ENCODE data around the gene ATE1. TPM values are rescaled to one million over a fixed set of nuclear protein-coding genes. Genes with fewer than 3 reads are reported as not detected.

Gene ATE1
- total and polyA plus RNA-seq, 12 donors = 4.5 to 57.7 (median 42.5) TPM

- no peaks in the 10 kb centered on the region for H3K4me1 ChIP-seq
- H3K9me3 ChIP-seq = peaks cover 0 to 4% (median 0%) of the 10 kb centered on the region in 11 donors
- TF ChIP-seq CTCF (IDR thresholded peaks at IDR 0.05) = no peak
- no peak overlapping the region for H3K27ac ChIP-seq
- no peak overlapping the region for H3K4me3 ChIP-seq
- no peak for DNase-seq
- intact Hi-C loops (cut with DNase I) = no loop called here
- 84% methylated on average over 3 of the region's 3 CpGs for WGBS, 2 donors
- H3K36me3 ChIP-seq = no peaks in the 10 kb centered on the region
- H3K27me3 ChIP-seq = peaks cover 0 to 12% (median 6%) of the 10 kb centered on the region in 7 donors
- no peak for ATAC-seq
Measured at GRCh38 chr10:121722665-121723064, 205.2 kb downstream of the ATE1 start.

GRCh38 chr10:121721257-121721656 is 206.6 kb downstream of the ATE1 start:
- ATAC-seq (no peak), DNase-seq (no peak)
- peaks cover 0 to 4% (median 0%) of the 10 kb centered on the region in 11 donors for H3K9me3 ChIP-seq
- no peak overlapping the region for H3K27ac ChIP-seq
- no peaks in the 10 kb centered on the region for H3K4me1 ChIP-seq
- TF ChIP-seq CTCF (IDR thresholded peaks at IDR 0.05) = no peak
- intact Hi-C loops (cut with DNase I) = no loop called here
- H3K36me3 ChIP-seq = no peaks in the 10 kb centered on the region
- WGBS, 2 donors = 72 to 81% methylated on average over 4 of the region's 4 CpGs
- peaks cover 0 to 6% (median 3%) of the 10 kb centered on the region in 7 donors for H3K27me3 ChIP-seq
- no peak overlapping the region for H3K4me3 ChIP-seq

GRCh38 chr10:121715969-121716368 is 211.9 kb downstream of the ATE1 start:
- Histone ChIP-seq H3K27me3 (peaks cover 0 to 6% (median 0%) of the 10 kb centered on the region in 7 donors), H3K27ac (no peak overlapping the region), H3K36me3 (no peaks in the 10 kb centered on the region), H3K9me3 (peaks cover 0 to 11% (median 0%) of the 10 kb centered on the region in 11 donors), H3K4me1 (no peaks in the 10 kb centered on the region), H3K4me3 (no peak overlapping the region)
- intact Hi-C loops (cut with DNase I) = no loop called here
- TF ChIP-seq CTCF (IDR thresholded peaks at IDR 0.05) = no peak
- DNase-seq = no peak
- 20 to 36% methylated on average over 1 of the region's 1 CpG for WGBS, 2 donors
- ATAC-seq = no peak

GRCh38 chr10:121715076-121715475 is 212.8 kb downstream of the ATE1 start:
- no peak for ATAC-seq
- no peaks in the 10 kb centered on the region for H3K36me3 ChIP-seq
- 77 to 80% methylated on average over 3 of the region's 3 CpGs for WGBS, 2 donors

More at GRCh38 chr10:121715076-121715475, 212.8 kb downstream of the ATE1 start:
- no peak for DNase-seq
- H3K27me3 ChIP-seq = peaks cover 0 to 11% (median under 1%) of the 10 kb centered on the region in 7 donors
- H3K27ac ChIP-seq = no peak overlapping the region
- intact Hi-C loops (cut with DNase I) = no loop called here
- TF ChIP-seq CTCF (IDR thresholded peaks at IDR 0.05) = no peak
- H3K4me3 ChIP-seq = no peak overlapping the region
- H3K9me3 ChIP-seq = peaks cover 0 to 11% (median 0%) of the 10 kb centered on the region in 11 donors
- H3K4me1 ChIP-seq = peaks cover 0 to 3% (median 0%) of the 10 kb centered on the region in 9 donors

Measured in heart right ventricle (tissue), 16 donors.